Stimulated activated CD4-positive, alpha-beta T cell treated with anti-CD3 and anti-CD28 coated beads, Interleukin-1b, Interleukin-23, amount 100 ng/mL, for 1 hour (primary cell): ENCODE measurements around the gene TOB1.
A peak's percentile ranks its signal among the peaks of the same experiment; 100 is the strongest.
"Not testable (repeated sequence)": the region's sequence is repeated elsewhere in the genome, so short reads cannot be mapped to it uniquely, and the experiment has no call there.

Source experiments
- DNase-seq, 2 donors: peaks; one replicate each; pipeline ENCODE4 v3.0.0-alpha.2; 2020; ENCODE audit warnings: low read depth in 2 of 2

TOB1 gene

DNA sequence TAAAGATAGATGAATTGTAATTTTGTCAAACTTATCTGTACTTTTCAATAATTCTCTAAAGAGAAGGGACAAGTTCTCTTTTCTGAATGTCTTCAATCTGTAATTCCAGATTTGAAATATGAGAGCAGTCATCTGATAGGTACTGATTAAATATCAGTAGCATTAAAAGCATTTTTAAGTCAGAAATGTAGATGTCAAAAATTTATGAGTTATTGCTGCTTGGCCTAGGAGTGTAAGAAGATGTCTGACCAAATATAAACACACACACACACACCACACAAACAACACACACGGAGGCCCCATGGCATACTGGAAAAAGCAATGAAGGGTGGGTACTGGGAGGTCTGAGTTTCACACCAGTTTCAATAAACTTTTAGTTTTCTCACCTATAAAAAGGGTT lies 2.4 kb upstream of the TOB1 start:
- DNase-seq: no peak

GRCh38 chr17:50868140-50868438 lies 1.9 kb upstream of the TOB1 start:
- DNase-seq: no peak

- peak; percentile 49 to 50 for DNase-seq
These were observed 1.4 kb upstream of the TOB1 start for GRCh38 chr17:50867363-50868139.

DNA sequence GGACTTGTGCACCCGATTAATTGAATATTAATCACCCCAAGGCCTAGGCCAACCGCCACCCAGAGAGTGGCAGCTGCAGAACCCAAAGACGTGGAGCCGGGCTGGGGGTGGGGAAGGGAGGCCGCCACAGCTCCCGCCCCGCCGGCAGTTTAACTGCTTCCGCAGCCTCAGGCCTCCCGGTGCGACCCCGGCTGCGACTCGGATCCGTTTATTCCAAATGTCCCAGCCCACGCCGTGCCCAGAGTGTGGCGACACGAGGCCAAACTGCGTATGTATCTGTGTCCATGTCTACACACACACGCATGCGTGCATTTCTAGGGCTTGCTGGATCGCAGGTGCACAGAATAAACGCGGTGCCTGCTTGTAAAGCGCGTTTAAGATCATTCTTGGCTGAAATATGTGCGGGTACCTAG lies 802 bp upstream of the TOB1 start:
- DNase-seq: peak in 1 of 2 donors; percentile 28

- no peak for DNase-seq
These were observed 290 bp downstream of the TOB1 start for GRCh38 chr17:50865868-50866260.

DNA sequence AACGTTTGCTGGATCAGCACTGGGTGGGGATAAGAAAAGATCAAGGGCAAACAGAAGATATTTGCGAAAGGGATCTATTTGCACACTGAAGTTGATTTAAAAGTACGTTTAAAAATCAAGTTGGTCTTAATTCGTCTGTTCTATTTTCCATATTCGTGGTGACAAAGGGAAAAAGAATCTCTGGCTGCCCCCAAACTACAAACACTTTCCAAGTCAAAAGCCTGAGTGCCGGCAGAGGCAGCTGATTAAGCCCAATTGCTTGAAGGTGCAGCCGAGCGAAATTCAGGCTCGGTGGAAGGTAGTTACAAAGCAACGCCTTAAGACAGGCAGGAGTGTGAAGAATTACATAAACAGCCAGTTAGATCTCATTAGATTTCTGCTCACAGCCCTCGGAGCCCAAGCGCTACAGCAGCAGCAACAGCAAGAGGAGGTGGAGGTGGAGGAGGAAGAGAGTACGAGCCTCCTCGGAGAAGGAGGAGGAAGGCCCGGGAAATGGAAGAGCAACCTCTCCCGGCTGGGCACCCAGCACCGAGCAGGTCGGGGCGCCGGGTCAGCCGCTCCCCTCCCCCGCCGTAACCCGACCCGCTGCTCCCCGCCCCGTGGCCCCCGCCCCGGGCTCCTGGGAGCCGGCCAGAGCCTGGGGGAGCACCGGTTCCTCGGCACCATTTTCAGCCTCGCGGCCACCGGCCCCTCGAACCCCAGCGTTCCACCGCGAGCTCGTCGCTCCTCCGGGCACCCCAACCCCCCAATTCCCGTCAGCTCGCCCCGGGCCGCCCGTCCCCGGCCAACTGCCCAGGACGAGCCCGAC lies 890 bp downstream of the TOB1 start:
- no peak for DNase-seq

DNA sequence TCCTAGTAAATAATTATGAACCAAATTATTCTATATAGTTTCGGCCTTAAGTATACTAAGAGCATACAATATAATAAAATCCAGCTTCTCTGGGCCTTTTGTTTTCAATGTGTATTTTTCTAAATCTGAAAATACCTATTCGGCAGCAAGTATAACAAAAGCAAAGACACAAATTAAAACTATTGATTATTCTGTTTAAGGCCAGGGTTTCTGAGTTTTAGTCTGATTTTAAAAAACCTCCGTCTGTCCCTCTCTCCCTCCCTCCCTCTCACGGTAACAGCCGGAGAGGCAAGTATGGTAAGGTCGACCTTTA lies 1.5 kb downstream of the TOB1 start:
- no peak for DNase-seq

GRCh38 chr17:50863931-50864330 lies 2.2 kb downstream of the TOB1 start:
- DNase-seq: no peak

GRCh38 chr17:50863221-50863843 lies 2.8 kb downstream of the TOB1 start:
- DNase-seq: no peak

- no peak for DNase-seq
These were observed 4.2 kb downstream of the TOB1 start for GRCh38 chr17:50861822-50862528.

- no peak for DNase-seq
These were observed 4.8 kb downstream of the TOB1 start for GRCh38 chr17:50861334-50861676.

GRCh38 chr17:50859727-50860126 lies 6.4 kb downstream of the TOB1 start:
- DNase-seq: not testable (repeated sequence)

DNA sequence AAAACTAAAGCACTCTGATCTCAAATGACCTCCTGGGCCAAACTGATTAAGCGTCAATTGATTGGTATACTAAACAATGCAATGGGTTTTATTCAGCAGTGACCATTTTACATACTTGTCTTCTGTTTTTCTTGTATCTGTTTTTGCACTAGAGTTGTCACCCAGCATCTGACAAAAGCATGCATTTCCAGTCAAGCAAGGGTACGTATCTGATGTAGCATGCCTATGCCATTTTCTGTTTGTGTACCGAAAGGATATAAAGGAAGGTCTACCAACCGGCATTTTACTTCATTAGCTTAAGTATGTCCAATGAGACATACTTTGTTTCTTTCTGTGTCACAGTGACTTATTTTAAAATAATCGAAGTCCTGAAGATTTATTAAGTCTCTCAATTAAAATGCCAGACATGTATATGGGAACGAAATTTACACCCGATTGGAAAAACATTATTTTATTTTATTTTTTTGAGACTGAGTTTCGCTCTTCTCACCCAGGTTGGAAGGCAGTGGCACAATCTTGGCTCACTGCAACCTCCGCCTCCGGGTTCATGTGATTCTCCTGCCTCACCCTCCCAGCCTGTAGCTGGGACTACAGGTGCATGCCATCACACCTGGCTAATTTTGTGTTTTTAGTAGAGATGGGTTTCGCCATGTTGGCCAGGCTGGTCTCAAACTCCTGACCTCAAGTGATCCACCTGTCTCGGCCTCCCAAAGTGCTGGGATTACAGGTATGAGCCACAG lies 7.5 kb downstream of the TOB1 start:
- DNase-seq: no peak

- DNase-seq: no peak
These were observed 9.7 kb downstream of the TOB1 start for GRCh38 chr17:50856431-50856830.

DNA sequence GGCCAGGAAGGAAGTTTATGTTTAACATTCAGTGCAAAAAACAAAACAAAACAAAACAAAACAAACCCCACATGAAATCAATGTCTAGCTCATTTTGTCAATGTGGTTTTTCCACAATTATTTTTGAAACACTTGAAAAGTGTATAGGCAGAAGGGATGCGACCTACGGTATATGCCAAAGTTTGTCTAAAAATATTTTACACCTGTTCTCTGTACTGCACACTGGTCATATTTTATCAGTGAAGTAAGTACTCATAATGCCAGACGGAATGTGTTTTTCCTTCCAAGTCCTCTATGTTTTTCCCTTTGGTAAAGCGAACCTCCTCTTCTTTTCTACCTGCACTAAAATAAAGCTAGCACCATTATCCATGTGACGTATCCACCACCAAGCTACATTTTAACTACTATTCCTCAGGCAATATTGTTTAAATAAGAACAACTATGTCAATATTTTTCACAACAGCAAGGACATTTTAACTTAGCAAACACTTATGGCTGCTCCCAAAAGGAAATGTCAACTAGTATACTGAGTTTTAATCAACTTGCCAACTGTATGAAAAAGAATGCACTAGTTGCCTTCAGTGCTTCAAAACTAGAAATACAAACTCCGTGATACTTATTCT lies 10.3 kb downstream of the TOB1 start:
- no peak for DNase-seq

DNA sequence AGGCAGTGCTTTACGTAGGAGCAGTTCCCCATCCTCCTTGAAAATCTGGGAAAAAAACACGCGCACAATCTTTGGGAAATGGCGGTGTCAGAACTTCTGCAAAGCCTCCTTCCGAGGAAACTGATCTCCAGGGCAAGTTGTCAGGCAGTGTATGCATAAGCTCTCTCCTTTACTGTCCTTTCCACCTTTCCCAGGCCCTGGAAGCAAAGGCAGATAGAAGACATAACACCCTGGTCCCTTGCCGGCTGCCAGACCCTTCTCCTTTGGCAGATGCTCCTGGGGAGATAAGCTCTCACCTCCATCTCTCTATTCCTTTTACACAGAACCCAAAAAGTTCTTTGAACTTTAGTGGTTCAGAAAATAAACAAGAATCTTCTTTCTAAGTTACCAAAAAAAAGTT lies 12.4 kb downstream of the TOB1 start:
- no peak for DNase-seq

GRCh38 chr17:50853015-50853615 lies 13.0 kb downstream of the TOB1 start:
- DNase-seq: no peak

GRCh38 chr17:50850640-50851039 lies 15.5 kb downstream of the TOB1 start:
- DNase-seq: no peak

- no peak for DNase-seq
These were observed 17.4 kb downstream of the TOB1 start for GRCh38 chr17:50848711-50849110.

GRCh38 chr17:50848039-50848438 lies 18.1 kb downstream of the TOB1 start:
- no peak for DNase-seq

DNA sequence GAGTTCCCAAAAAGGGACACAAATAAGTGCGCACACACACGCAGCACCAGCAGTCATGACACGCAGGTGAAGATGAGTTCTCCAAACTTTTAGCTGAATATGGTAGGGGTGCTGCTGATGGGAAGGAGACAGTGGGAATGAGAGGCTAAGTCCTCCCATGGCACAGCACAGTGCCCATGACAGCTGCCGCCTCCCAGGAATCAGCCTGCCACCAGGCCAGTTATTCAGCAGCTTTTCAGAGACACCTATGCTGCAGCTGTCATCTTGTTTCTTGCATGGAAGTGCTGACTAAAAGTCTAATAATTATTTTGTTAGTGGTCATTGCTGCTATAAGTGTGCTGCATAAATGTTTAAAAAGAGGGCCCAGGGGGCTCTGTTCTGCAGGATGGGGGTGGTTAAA lies 18.6 kb downstream of the TOB1 start:
- DNase-seq: no peak
